NCI-H345 treated with DMSO at 0.1 percent for 48 hours (cell line): Measurements from ENCODE around the gene PPP1R14C.

Experiments used
- DNase-seq: peaks from one replicate; lab custom pipeline; 2025; ENCODE audit not compliant: unreplicated experiment; lab: John Stamatoyannopoulos, UW

PPP1R14C gene

GRCh38 chr6:150142670-150143515, at the start of gene PPP1R14C:
Gene PPP1R14C, plus strand, starts transcription at chr6:150143044. Its CDS starts 149 bp downstream, at chr6:150143193.
- DNase-seq: peak; percentile 47

- DNase-seq: no peak
Observed at GRCh38 chr6:150093397-150093796, 49.4 kb upstream of the PPP1R14C start.

GRCh38 chr6:150098155-150098554, 44.7 kb upstream of the PPP1R14C start:
- no peak for DNase-seq

GRCh38 chr6:150099546-150099945, 43.3 kb upstream of the PPP1R14C start:
- no peak for DNase-seq

GRCh38 chr6:150099953-150100352, 42.9 kb upstream of the PPP1R14C start:
- DNase-seq: no peak

- DNase-seq: no peak
Observed at GRCh38 chr6:150100745-150101144, 42.1 kb upstream of the PPP1R14C start.

GRCh38 chr6:150102750-150103270, 40.0 kb upstream of the PPP1R14C start:
- DNase-seq: no peak

GRCh38 chr6:150112233-150112632, 30.6 kb upstream of the PPP1R14C start:
- DNase-seq: no peak

- no peak for DNase-seq
Observed at GRCh38 chr6:150115769-150116168, 27.1 kb upstream of the PPP1R14C start.

- peak; percentile 73 for DNase-seq
Observed at GRCh38 chr6:150116200-150116800, 26.5 kb upstream of the PPP1R14C start.

GRCh38 chr6:150118203-150118602, 24.6 kb upstream of the PPP1R14C start:
- DNase-seq: no peak

GRCh38 chr6:150118627-150119026, 24.2 kb upstream of the PPP1R14C start:
- DNase-seq: peak; percentile 76

- DNase-seq: no peak
Observed at GRCh38 chr6:150119173-150119572, 23.7 kb upstream of the PPP1R14C start.

- no peak for DNase-seq
Observed at GRCh38 chr6:150123645-150124044, 19.2 kb upstream of the PPP1R14C start.

- no peak for DNase-seq
Observed at GRCh38 chr6:150124235-150124634, 18.6 kb upstream of the PPP1R14C start.

- no peak for DNase-seq
Observed at GRCh38 chr6:150126641-150127291, 16.1 kb upstream of the PPP1R14C start.

- no peak for DNase-seq
Observed at GRCh38 chr6:150128425-150128824, 14.4 kb upstream of the PPP1R14C start.

- DNase-seq: no peak
Observed at GRCh38 chr6:150129616-150130505, 13.0 kb upstream of the PPP1R14C start.

- DNase-seq: no peak
Observed at GRCh38 chr6:150133686-150134085, 9.2 kb upstream of the PPP1R14C start.

- no peak for DNase-seq
Observed at GRCh38 chr6:150134280-150134920, 8.4 kb upstream of the PPP1R14C start.
